Activated CD4-positive, alpha-beta T cell treated with anti-CD3 and anti-CD28 coated beads, Interleukin-2, amount 50 U/mL, for 16 hours (primary cell): ENCODE results near the gene OR1F1.
"Not testable (repeated sequence)": the region's sequence is repeated elsewhere in the genome, so short reads cannot be mapped to it uniquely, and the experiment has no call there.

Source experiments
- DNase-seq: peaks from one replicate; pipeline ENCODE4 v3.0.0-alpha.2; 2020

Gene OR1F1

DNA sequence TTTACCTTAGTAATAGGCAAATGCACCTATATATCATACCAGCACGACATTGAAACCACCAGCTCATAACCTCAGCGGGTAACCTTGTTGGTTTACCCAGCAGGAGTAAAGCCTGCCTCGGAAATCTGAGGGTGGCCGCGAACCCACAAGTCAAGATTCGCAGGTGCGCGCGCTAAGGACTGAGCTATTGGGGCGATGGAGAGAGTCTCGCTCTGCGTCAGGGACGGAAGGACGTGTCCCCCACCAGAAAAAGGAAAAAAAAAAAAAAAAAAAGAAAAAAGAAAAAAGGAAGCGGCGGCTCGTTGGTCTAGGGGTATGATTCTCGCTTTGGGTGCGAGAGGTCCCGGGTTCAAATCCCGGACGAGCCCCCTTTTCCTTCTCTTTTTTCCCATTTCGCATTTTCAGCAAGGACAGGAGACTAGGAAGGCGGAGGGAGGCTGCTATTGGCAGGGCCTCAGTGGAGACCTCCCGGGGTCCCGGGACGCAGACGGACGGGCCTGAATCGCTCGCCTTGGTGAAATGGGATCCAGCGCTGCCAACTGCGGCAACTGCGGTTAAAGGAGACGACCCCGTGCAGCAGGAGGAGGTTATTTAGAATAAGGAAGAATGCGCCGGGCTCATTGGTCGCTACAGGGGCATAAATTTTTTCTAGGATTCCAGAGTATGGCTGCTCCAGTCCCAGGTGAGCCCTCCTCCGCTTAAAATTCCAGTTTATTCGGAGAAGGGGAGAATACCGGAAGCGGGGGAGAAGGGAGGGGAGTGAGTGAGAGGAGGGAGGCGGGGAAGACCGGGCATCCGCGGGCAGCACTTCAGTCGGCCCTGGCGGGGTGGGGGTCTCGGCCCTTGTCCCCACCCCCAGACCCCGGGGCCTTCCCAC is at the start of gene OR1F1:
OR1F1 (plus strand) TSS at position 407 of the 877 bp plus-strand sequence.
- peak; percentile 94 for DNase-seq

DNA sequence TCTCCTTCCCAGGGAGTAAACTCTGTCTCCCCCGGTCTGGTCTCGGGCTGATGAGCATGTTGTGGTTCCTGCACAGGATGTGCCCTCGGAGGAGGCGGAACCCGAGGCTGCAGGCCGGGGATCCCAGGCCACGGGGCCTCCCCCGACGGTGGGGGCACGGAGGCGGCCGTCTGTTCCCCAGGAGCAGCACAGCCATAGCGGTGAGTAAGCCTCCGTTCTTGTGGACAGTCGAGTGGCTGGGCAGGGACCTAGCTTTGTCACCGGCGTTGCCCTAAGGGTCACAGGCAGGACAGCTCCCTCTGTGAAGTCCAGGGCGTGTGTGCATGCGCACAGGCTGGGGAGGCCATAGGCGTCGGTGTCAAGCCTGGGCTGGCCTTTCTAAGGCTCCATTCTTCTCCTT is 49.7 kb upstream of the OR1F1 start:
- no peak for DNase-seq

DNA sequence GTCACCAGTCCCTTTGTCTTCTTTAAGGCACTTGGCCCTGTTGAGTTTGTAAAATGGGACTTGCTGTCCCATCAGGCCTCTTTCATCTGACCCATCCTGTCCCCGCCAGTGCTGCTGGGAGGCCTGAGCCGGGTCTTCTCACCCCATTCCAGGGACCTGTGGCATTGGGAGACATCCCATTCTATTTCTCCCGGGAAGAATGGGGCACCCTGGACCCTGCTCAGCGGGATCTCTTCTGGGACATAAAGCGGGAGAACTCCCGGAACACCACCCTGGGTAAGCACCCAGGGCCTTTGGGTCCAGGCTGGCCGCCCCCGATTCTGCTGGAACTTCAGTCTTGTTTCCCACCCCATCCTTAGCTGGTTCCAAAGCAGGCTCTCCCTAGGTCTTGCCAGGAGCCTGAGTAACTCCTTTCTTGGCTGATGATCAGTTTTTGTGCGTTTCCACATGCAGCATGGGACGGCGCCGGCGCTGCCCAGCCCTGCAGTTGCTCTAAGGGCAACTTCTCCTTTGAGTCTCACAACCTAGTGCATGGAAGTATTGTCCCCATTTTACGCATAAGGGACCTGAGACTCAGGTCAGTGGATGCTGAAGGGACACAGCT is 49.1 kb upstream of the OR1F1 start:
- DNase-seq: no peak

DNA sequence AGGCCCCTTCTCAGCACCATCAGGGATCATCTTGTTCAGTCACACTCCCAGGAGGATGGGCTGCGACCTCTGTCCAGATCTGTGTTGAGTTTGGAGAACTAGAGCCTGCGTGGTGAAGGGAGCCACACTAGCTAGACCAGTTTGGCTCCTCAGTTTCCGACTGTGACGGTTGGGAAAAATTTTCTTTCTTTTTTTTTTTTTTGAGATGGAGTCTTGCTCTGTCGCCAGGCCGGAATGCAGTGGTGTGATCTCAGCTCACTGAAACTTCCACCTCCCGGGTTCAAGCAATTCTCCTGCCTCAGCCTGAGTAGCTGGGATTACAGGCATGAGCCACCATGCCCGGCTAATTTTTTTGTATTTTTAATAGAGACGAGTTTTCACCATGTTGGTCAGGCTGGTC is 48.4 kb upstream of the OR1F1 start:
- DNase-seq: not testable (repeated sequence)

DNA sequence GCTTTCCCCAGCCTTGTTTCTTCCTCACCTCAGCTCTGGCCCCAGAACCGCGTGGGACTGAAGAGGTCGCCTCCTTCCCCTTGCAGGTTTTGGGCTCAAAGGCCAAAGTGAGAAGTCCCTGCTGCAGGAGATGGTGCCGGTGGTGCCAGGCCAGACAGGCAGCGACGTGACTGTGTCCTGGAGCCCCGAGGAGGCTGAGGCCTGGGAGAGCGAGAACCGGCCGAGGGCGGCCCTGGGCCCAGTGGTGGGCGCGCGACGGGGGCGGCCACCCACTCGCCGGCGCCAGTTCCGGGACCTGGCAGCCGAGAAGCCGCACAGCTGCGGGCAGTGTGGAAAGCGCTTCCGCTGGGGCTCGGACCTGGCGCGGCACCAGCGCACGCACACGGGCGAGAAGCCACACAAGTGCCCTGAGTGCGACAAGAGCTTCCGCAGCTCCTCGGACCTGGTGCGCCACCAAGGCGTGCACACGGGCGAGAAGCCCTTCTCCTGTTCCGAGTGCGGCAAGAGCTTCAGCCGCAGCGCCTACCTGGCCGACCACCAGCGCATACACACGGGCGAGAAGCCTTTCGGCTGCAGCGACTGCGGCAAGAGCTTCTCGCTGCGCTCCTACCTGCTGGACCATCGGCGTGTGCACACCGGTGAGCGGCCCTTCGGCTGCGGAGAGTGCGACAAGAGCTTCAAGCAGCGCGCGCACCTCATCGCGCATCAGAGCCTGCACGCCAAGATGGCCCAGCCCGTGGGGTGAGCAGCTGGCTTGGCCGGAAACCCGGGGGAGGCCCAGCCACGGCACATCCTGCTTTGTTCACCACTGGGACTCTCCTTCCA is 47.2 kb upstream of the OR1F1 start:
- DNase-seq: no peak

DNA sequence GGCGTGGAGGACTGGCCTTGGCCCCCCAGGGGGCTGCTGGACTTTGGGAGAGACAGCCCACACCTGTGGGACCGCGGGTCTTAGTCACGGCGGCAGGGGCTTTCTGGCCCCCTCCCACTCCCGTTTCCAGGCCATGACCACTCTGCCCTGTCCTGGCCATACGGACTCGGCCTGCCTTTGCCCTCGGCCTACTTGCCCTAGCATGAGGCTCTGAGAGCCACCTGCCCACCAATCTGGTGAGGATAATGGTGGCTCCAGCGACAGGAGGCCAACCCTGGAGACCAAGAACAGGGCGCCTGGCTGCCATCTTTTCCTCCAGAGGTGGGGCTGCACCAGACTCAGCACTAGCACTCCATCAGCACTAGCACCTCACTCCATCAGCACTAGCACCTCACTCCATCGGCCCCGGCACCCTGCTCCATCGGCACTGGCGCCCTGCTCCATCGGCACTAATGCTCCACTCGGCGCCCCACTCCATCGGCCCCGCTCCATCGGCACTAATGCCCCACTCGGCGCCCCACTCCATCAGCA is 46.2 kb upstream of the OR1F1 start:
- no peak for DNase-seq

DNA sequence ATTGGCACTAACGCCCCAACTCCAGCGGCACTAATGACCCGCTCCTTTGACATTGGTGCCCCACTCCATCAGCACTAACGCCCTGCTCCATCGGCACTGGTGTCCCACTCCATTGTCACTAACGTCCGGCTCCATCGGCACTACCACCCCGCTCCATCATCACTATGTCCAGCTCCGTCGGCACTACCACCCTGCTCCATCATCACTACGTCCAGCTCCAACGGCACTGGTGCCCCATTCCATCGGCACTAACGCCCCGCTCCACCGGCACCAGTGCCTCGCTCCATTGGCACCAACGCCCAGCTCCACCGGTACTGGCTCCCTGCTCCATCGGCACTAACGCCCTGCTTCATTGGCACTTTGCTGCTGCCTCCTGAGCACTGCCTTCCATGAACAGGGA is 45.7 kb upstream of the OR1F1 start:
- DNase-seq: no peak

DNA sequence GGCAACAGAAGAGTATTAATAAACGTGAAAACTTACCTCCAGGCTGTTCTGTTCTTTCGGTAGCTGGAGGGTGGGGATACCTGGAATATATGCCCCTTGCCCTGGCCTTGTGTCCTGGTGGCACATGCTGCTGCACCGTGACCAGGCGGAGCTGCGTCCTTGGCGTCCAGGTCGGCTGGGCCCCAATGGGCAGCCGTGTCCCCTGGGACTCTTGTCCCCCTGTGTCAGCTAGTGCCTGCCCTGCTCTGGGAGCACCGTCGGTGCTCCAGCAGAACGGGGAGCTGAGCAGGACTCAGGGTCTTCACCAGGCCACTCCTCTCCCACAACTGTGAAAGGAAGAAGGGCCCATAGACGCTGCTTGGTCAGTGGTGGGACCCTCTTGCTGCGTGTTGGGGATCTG is 45.2 kb upstream of the OR1F1 start:
- no peak for DNase-seq

DNA sequence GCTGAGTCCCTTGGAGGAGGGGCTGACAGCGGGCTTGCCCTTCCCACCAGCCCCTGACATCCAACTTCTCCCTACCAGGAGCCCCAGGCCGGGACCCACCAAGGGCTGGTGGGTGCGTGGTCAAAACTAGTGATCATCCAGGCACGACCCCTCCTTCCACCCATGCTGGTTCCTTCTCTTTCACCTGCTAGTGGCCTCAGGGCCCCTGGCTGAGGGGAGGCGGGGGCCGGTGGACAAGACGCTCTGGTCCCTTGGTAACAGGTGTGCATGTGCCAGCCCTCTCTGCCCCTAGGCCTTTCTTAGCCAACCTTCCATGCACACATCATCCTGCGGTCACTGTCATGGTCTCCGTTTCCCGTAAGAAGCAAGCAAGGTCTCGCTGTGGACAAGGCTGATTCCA is 44.8 kb upstream of the OR1F1 start:
- no peak for DNase-seq

DNA sequence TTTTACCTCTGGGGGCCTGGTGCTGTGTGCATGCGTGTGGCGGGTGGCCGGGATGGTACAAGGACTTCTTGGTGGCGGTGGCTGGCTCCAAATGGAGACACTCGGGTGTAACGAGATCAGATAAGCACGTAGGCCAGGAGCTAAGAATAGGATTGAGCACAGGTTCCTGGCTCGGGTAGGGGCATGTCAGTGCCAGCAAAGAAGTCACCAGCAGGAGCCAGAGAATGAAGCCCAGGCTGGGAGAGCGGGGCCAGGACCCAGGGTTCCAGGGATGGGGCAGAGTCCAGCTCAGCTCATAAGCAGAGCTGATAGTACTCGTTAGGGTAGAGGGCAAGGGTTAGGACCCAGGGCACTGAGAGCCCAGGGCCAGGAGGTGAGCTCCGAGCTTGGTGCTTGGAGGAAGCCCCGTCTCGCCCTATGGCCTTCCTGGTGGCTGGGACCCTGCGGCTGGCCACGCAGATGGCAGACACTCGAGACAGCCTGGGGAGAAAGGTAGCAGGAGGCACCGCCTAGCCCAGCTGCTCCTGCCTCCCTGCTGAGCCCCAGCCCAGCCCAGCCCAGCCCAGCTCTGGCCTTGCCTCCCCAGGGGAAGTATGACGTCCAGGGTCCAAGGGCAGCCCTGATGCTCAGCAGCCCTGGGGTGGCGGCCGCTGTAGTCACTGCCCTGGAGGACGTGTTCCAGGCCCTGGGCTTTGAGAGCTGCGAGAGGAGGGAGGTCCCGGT is 44.2 kb upstream of the OR1F1 start:
- no peak for DNase-seq

DNA sequence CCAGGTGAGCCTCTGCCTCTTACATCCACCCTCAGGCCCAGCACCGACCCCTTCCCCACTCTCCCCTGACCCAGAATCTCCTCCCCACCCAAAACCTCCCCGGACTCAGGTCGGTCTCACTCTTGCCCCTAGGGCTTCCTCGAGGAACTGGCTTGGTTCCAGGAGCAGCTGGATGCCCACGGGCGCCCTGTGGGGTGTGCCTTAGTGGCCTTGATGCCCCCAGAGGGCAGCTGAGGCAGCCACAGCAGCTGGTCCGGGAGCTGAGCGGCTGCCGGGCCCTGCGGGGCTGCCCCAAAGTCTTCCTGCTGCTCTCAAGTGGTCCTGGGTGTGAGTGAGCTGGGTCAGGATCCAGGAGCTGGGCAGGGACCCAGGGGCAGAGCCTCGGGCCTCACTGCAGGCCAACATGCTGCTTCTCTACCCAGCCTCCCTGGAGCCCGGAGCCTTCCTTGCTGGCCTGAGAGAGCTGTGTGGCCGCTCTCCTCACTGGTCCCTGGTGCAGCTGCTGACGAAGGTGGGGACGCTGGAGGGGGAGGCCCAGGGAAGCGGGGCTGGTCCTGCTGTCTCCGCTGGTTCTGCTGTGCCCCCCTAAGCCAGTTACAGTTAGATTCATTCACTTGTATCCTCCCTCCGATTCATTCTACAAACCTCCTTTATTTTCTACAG is 43.6 kb upstream of the OR1F1 start:
- DNase-seq: no peak

DNA sequence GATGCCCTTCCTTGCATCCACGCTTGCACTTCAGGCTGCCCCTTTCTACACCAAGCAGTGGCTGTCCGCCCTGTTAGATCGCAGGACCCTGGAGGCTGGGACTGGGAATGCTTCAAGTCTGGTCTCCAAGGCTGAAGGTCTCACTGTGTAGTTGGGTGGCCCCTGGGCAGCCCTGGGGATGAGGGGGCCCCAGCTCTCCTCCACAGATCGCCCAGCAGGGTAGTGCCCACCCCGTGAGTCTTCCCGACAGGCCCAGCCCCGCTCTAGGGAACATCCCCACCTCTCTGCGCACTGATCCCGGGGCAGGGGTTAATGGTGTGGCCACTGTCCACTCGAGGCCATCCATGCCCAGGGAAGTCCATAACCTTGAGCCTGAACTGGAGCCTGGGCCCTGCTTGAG is 42.9 kb upstream of the OR1F1 start:
- DNase-seq: no peak

DNA sequence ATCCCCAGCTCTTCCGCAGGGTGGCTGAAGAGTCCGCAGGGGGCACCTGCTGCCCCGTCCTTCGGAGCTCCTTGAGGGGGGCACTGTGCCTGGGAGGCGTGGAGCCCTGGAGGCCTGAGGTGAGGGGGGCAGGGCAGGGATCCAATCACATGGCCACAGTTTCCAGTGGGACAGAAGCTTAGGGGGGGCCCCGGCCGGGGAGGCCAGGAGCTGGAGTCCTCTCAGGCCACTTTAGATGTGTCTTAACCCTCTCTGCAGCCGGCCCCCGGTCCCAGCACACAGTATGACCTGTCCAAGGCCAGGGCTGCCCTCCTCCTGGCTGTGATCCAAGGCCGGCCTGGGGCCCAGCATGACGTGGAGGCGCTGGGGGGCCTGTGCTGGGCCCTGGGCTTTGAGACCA is 42.3 kb upstream of the OR1F1 start:
- no peak for DNase-seq

DNA sequence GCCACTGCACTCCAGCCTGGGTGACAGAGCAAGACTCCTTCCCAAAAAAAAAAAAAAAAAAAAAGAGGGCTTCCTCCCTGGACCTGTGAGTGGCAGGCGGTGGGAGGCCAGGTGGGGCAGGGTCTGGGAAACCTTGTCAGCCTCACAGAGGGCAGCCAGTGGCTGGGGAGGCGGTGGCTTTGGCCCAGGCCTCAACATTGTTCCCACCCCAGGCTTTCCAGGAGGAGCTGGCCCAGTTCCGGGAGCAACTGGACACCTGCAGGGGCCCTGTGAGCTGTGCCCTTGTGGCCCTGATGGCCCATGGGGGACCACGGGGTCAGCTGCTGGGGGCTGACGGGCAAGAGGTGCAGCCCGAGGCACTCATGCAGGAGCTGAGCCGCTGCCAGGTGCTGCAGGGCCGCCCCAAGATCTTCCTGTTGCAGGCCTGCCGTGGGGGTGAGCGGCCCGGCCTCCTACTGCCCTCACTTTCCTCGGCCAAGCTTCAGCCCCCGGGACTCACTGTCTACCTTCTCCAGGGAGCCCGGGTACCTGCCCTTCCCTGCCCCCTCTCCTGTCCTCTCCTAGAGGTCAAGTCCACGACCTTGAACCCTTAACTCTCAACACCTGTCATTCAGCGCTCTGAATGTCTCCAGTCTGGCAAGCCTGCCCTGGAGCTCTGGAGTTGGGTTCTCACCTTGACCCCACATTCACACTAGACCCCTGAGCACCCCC is 40.8 kb upstream of the OR1F1 start:
- DNase-seq: no peak

DNA sequence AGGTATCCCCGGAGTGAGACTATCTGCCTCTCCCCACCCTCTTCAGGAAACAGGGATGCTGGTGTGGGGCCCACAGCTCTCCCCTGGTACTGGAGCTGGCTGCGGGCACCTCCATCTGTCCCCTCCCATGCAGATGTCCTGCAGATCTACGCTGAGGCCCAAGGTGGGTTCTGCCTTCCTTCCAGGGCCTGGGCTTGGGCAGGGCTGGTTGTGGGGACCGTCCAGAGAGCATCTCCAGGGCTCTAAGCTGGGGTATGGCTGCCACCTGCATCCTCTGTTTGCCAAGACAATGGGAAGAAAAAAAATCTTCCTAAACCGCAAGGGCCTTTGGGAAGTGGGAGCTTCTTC is 40.3 kb upstream of the OR1F1 start:
- DNase-seq: no peak

DNA sequence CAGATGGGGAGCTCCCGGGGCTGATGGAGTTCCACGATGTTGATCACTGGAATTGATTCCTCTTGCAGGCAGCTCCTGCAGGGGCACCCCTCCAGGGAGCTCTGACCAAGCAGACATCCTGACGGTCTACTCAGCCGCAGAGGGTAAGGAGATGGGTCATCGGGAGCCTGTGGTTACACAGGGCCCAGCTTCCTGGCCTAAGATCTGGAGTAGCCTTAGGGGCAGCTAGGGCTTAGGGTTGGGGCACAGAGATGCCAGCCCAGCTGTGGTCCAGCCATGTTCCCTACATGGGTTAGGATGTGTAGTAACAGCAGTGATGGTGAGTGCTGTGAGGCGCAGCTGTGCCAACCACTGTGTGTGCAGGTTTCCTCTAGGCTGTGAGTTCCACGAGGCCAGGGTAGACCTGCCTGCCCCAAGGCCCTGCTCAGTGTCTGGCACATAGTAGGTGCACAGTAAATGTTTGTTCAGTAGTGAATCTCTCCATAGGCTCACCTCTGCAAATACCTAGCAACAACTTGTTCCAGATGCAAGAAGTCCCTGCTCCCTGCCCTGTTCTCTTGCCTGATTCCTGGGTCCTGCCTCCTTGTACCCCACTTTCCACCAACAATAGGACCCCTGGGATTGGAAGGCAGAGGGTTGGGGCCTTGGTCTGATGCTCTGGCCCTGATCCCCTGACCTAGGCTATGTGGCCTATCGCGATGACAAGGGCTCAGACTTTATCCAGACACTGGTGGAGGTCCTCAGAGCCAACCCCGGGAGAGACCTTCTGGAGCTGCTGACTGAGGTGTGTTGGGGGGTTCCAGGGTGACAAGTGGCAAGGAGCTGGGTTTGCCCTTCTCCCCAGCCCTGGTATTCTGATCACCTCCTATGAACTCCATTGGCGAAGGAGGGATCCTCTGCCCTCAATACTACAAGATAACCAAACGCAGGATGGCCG is 39.5 kb upstream of the OR1F1 start:
- DNase-seq: no peak

DNA sequence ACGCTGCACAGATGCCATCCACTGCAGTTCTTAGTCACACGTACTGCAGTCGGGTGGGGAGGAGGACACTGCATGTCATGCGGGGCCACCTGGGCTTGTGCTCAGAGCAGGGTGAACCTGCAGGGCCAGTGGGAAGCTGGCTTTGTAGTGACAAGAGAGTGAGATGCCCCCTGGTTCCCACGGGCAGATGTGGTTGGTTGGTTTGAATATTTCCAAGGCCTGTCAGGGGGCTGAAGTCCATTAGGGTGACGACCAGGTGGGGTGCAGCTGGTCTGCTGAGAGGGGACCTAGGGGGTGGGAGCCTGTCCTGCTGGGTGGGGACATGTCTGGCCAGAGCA is 38.8 kb upstream of the OR1F1 start:
- no peak for DNase-seq

DNA sequence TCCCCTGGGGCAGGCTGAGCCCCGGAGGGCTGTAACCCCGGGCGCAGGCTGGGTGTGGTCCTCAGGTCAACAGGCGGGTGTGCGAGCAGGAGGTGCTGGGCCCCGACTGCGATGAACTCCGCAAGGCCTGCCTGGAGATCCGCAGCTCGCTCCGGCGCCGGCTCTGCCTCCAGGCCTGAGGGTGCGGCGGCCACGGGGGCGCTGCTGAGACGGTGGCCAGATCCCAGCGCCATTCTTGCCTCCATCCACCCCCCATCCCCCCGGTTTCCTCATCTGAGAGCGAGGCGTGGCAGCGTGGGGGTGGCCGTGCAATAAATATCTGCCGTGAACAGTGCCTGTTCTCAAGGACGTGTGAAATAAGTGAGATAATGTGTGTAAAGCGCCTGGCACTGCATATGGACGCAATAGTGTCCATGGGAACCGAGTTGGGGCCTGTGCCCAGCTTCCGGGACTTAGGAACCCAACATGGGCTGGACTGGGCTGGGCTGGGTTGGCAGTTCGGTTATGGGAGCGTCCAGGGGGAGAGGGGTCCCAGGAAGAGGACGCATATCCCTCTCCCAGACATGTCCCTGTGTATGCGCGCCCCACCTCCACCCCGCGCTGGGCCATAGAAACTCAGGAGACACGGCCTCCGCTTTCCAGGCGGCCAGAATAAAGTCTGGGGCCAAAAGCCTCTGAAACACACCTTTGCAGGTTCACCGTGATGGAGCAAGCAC is 38.2 kb upstream of the OR1F1 start:
- DNase-seq: peak; percentile 67

DNA sequence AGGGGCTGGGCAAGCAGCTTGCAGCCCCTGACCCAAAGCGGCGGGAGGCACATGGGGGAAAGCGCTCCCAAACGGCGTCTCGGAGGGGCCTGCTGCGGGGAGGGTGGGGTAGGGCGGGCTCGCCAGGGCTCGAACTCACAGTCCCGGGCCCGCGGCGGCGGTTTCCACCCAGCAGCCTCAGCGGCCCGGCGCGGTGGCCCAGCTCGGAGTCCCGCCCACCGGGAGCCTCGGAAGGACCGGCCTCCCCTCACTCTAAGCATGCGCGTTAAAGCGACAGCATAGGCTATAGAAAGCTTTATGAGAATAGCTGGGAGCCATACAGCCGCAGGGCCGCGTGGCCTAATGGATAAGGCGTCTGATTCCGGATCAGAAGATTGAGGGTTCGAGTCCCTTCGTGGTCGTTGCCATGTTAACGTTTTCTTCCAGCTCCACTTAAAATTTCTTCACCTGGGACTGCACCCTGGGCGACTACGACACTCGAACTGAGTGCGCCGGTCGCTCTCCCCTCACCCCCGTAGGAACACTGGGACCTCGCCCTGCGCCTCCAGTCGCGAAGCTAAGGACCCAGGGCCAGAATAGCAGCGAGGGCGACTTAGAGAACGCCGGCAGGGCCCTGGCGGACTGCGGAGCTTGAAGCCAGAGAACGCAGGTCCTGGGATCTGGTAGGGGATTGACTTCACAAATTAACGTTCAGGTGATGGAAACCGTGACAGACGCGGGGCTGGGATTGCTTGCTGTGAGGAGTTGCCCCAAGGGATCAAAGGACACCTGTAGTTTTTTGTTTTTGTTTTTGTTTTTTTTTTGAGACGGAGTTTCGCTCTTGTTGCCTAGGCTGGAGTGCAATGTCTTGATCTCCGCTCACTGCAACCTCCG is 37.4 kb upstream of the OR1F1 start:
- DNase-seq: peak; percentile 98
